DMS153 treated with DMSO at 0.1 percent for 48 hours (cell line): ENCODE measurements around the gene CIBAR2.
A peak's percentile ranks its signal among the peaks of the same experiment; 100 is the strongest.

Source experiments
- DNase-seq: peaks from one replicate; lab custom pipeline; 2025; ENCODE audit not compliant: unreplicated experiment; lab: John Stamatoyannopoulos, UW

Gene CIBAR2

GRCh38 chr16:85103114-85104079 lies 8.9 kb downstream of the CIBAR2 start:
- DNase-seq, result no peak

DNA sequence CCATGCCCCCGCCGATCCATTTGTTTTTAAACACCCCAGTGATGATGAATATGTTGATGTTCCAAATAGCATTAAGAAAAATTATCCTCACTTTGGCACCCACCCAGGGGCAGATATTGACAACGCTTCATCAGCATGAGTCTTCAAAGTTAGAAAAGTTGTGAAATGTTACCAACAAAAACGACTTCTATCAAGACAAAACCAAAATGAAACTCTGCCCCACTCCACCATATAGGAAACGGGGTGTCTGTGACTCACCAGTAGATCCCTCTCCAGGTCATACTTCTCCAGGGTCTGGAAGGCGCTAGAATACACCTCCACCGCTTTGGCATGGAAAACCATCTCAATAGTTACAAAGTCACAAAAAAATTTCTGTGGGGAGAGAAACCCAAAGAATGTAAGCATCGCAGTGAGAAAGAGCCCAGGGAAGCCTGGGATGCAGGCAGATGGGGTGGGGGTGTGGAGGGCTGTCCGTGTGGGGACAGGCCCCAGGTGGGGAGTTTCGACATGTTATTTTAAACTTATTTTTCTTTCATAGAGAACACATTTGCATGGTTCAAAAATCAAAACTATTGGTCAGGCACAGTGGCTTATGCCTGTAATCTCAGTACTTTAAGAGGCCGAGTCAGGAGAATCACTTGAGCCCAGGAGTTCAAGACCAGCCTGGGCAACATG lies 10.2 kb downstream of the CIBAR2 start:
- DNase-seq, result no peak

DNA sequence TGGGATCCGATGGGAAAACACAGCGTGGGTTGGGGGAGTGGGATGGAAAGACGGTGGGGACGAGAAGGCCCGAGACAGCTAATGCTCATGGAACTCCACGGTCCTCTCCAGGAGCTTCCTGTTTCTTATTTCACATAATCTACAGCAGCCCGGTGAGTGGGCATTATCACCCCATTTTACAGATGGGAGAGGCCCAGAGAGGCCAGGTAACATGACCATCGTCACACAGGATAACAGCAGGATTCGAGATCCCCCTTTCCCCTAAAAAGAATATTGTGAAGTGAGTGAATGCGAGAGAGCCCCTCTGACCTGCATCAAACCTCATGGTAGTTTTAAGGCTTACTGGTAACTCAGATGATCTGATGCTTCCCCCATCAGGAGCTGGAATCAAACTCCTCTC lies 12.0 kb downstream of the CIBAR2 start:
- no peak for DNase-seq

DNA sequence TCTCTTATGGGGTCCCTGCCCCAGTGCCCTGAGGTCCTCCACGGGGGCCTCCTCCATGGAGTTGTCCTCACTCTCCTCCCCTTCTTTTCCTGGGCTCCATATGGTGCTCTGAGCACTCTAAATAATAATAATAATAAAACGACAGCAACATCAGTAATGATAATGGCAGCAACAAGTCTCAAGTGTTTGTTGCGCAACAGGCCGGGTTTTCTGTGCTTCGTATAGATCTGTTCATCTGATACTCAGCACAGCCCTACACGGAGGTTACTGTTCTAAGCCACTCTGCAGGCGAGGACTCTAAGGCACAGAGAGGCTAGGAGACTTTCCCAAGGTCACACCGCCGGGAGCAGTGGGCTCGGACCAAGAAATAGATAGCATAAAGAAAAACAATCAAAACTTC lies 13.7 kb downstream of the CIBAR2 start:
- no peak for DNase-seq

GRCh38 chr16:85096921-85097320 lies 15.4 kb downstream of the CIBAR2 start:
- no peak for DNase-seq

GRCh38 chr16:85094812-85095211 lies 17.5 kb downstream of the CIBAR2 start:
- DNase-seq, result no peak

- no peak for DNase-seq
These were observed 18.0 kb downstream of the CIBAR2 start for GRCh38 chr16:85094176-85094805.

- DNase-seq, result no peak
These were observed 18.6 kb downstream of the CIBAR2 start for GRCh38 chr16:85093705-85094104.

GRCh38 chr16:85092851-85093250 lies 19.4 kb downstream of the CIBAR2 start:
- no peak for DNase-seq

DNA sequence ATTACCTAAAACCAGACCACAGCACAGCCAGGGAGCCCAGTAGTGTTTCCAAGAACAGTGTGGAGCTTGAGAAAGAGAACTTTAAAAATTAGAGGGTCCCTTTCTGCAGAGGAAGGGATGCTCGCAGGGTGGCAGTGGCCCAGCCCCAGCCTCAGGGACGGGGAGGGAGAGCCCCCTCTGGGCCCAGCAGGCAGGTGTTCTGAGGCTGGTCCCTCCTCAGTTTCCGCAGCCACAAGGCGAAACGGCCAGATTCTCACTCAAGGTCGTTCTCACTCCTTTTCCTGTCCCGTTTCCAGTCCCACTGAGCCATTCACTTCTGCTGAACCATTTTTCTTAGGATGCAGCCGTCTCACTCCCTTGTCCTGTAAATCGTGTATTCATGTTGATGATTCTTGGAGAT lies 20.0 kb downstream of the CIBAR2 start:
- DNase-seq, result no peak

DNA sequence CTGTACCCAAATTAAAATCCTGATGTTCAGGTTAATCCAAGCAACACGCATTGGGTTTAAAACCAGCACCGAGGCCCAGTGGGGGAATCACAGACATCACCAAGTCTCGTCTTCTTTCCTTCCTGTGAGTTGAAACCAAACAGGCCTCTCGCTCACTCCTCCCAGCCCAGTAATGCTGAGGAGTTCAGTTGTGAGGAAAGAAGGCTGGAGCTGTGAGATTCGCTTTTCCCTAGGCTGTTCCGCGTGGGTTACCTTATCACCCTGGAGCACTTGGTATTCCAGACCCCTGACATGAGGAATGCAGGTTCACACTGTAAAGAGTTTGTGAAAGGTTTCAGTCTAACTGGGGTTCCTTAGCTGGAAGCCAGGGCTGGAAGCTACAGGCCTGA lies 20.8 kb downstream of the CIBAR2 start:
- DNase-seq, result no peak

DNA sequence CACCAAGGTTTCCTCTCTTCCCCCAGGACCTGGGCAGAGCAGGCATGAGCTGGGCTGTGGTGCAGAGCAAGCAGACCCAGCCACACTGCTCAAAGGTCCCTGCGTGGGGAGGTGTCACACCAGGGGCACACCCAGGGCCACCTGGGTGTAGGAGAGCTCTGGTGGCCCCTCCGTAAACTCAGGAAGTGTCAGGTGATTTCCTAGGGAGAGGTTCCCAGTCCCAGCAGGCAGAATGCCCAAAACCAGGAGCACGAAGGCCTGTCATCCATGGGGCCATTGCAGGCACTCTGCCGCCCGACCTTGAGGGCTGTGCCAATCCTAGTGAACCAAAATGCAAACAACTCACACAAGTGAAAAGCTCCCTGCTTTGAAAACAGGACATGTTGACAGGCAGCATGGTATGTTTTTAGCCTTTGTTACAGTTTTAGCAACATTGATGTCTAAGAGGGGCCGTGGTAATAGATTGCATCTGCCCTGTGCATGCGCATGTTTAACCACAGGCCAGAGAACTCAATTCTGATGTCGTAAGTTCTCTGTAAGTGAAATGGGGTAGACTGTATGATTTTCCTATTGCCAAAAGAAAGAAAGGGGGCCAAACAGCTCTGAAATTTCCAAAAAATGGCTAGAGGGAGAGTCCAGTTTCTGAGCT lies 21.3 kb downstream of the CIBAR2 start:
- DNase-seq, result no peak

DNA sequence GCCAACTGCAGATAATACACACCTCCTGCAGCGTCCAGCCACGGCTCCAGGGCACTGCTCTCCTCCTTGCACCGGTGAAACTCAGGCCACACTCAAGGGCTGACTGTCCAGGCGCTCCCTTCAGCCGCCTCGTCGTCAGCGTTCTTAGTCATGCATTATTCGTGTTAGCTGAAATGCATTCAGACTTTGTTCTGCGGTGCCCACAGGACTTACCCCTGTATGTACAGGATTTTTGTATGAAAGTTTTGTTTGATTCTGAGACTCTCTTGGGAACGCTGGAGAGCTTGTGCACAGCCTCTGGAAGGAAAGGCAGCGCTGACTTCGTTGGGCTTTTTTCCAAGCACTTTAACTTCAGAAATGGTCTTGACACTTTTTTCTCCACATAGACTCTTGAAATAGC lies 22.1 kb downstream of the CIBAR2 start:
- DNase-seq, result no peak

- no peak for DNase-seq
These were observed 22.7 kb downstream of the CIBAR2 start for GRCh38 chr16:85089525-85089924.

DNA sequence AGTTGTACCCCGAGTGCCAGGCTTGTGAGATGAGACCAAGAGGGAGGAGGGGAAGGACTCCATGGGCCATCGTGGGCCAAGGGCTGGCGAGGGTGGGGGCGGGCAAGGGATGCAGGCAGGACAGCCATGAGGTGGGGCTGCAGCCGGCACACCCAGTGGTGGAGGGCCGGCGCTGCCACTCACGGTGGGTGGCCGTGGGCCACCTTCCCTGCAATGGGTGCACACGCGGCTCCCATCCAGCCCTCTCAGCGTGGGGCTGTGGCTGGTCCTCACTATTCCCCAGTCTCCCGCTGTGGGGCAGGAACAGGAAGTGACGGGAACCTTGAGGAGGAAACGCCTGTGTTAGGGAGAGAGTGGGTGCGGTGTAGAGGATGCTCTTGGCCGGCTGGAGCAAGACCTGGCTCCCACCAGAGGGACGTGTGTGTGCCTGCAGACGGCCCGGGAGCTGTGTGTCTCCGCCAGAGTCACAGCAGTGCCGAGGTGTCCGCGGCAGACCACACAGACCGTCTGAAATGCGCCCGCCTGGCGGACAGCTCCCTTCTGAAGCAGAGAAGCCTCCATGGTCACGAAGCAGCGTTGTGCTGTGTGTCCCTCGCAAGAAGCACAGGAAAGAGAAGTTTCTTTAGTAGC lies 23.6 kb downstream of the CIBAR2 start:
- no peak for DNase-seq

DNA sequence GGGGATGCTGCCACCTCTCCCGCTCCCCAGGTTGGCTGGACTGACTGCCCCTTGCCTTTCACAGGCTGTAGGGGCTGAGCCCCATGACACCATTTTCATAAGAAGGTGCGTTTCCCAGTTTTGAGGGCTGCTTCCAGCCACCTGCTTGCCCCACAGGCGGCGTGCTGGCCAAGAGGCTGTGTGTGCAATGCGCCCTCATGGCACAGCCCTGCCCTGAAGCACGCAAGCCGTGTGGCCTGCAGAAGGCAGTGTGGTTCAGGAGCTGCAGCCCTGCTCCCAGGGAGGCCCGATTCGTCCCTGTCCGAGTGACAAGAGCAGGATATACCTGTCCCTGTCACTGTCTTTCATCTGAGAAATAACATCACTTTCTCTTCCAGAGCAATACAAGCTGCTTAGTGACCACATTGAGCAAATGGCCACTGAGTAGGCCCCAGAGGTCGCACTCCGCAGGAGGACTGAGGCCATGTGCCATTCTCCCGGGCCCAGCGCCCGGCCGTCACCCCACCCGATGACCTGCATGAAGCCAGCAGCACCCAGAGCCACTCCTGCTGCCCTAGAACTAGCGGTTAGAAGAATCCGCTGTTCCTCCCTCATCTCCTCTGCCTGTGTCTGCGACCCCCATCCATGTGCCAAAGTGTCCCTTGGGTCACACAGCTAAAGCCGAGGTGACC lies 24.2 kb downstream of the CIBAR2 start:
- no peak for DNase-seq

GRCh38 chr16:85086347-85087291 lies 25.7 kb downstream of the CIBAR2 start:
- peak; percentile 33 for DNase-seq

DNA sequence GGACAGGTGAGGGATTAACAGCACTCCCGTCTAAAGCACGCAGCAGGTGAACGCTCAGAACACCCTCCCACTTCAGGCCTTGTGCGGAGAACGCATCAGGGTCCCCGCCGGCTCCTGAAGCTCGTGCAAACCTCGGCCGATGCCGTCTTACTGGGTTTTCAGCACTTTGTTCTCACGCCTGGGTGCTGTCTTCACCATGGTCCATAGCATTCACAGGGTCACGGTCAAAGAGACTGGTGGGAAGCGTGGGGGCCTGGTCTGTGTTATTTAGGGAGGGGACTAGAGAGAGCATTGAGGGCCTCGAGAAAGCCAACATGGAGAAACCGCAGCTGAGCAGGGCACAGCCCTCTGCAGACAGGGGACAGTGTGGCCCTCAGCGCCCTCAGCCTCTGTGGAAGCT lies 26.6 kb downstream of the CIBAR2 start:
- DNase-seq, result no peak

DNA sequence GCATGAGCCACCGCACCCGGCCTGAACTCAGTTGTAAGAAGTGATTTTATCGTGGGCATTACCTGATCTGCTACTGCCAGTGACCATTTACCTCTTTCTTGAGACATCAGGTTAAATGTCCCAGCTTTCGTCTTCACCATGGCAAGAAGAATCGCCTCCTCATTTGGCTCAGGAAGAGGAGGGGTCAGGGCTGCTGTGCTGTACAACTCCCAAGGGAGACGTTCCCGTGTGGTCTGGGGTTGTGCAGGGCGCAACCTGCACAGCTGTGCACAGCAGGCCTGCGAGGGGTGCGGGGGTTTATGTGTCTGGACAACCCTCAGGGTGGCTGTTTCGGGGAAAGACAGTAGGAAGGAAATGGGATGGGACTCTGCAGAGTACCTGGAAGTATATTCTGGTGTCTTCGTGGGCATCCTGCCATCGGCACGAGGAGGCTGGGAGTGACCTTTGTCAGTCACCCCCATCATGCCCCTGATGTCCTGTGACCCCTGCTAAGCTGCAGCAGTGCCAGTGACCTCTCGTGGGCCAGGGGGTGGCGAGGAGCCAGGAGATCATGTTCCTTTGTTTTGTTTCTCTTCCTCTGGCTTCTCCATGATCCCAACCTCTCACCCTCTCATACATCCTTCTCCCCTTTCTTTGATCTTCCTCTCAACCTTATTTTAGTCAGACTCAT lies 27.3 kb downstream of the CIBAR2 start:
- no peak for DNase-seq
